Measurements from ENCODE around the gene DNASE1L1. TPM values are rescaled to one million over a fixed set of nuclear protein-coding genes. Genes with fewer than 3 reads are reported as not detected.
A peak's percentile ranks its signal among the peaks of the same experiment; 100 is the strongest.

The DNASE1L1 gene
- total and polyA plus RNA-seq, 2 of the 13 experiments (the other 11 are each of a cell fraction or from before 2014, with no cell fraction given), result 4.7 to 12.3 TPM

GRCh38 chrX:154379569-154379951 lies 29.5 kb downstream of the DNASE1L1 start (continued):
- TF ChIP-seq SRY (CRISPR knock-in tag; IDR thresholded peaks at IDR 0.05), result no peak; the same call in 1 of the 2 replicates
- no peak for TF ChIP-seq MED1 (CRISPR knock-in tag; IDR thresholded peaks at IDR 0.05)
- no peak for TF ChIP-seq ZNF777 (CRISPR knock-in tag; IDR thresholded peaks at IDR 0.05)
- TF ChIP-seq ZNF768 (CRISPR knock-in tag; IDR thresholded peaks at IDR 0.05), result 0 out of 2 replicates have a peak, but pooled peaks have one; percentile 5
- TF ChIP-seq FOXK2 (IDR thresholded peaks at IDR 0.05), result no peak
- no peak for TF ChIP-seq ZFP1 (CRISPR knock-in tag; IDR thresholded peaks at IDR 0.05)
- TF ChIP-seq ZNF670 (CRISPR knock-in tag; IDR thresholded peaks at IDR 0.05; ENCODE audit: borderline replicate concordance), result 0 out of 2 replicates have a peak, but pooled peaks have one; percentile 13
- TF ChIP-seq SPEN (CRISPR knock-in tag; IDR thresholded peaks at IDR 0.05; ENCODE audit: low read depth), result no peak
- TF ChIP-seq PATZ1 (CRISPR knock-in tag; IDR thresholded peaks at IDR 0.05), result no peak
- TF ChIP-seq ZNF136 (CRISPR knock-in tag; IDR thresholded peaks at IDR 0.05; ENCODE audit: low read depth), result no peak
- TF ChIP-seq ZFP36L1 (CRISPR knock-in tag; IDR thresholded peaks at IDR 0.05), result no peak
- TF ChIP-seq ZNF562 (CRISPR knock-in tag; IDR thresholded peaks at IDR 0.05; ENCODE audit: borderline replicate concordance), result no peak
- peak; percentile 11; the same call in 1 of the 2 replicates for TF ChIP-seq HDAC1 (CRISPR knock-in tag; IDR thresholded peaks at IDR 0.05)
- TF ChIP-seq ZNF558 (CRISPR knock-in tag; IDR thresholded peaks at IDR 0.05; ENCODE audit: borderline replicate concordance), result 0 out of 2 replicates have a peak, but pooled peaks have one; percentile 28
- TF ChIP-seq ZNF549 (CRISPR knock-in tag; IDR thresholded peaks at IDR 0.05), result no peak
- no peak for TF ChIP-seq NONO (IDR thresholded peaks at IDR 0.05)
- TF ChIP-seq NONO (CRISPR knock-in tag; conservative IDR thresholded peaks at IDR 0.05), result peak; percentile 6; the same call in 1 of the 2 replicates
- TF ChIP-seq ZNF646 (CRISPR knock-in tag; IDR thresholded peaks at IDR 0.05), result no peak
- no peak for TF ChIP-seq ZFP91 (CRISPR knock-in tag; IDR thresholded peaks at IDR 0.05; ENCODE audit: borderline replicate concordance)

All from HepG2 (cell line).